CD14-positive monocyte (primary cell): ENCODE data around the gene ZBTB22. TPM values are rescaled to one million over a fixed set of nuclear protein-coding genes. Genes with fewer than 3 reads are reported as not detected.

Experiments
- DNase-seq, 3 donors: peaks; one replicate each; pipeline ENCODE4 v3.0.0-alpha.2; 2011 to 2022
- H2AFZ ChIP-seq: 2 replicates; pipeline ENCODE4 v1.6.0; 2012; ENCODE audit warnings: mild to moderate bottlenecking, low read depth, low read length, inconsistent platforms; ENCODE audit not compliant: insufficient read depth, poor library complexity, severe bottlenecking
- H3K27ac ChIP-seq, 2 donors: 1 replicate in 1 of 2; 2 replicates in 1 of 2; pipeline ENCODE4 v1.5.1; 2012 to 2013; ENCODE audit warnings: low read length in 2 of 2, control low read depth in 1 of 2, inconsistent platforms in 1 of 2, low read depth in 1 of 2, mild to moderate bottlenecking in 1 of 2
- H3K27me3 ChIP-seq, 2 donors: one replicate each; pipeline versions ENCODE4 v1.6.0 to v1.6.1; 2011 to 2013; ENCODE audit warnings: low read length in 2 of 2; ENCODE audit not compliant: control insufficient read depth in 2 of 2, insufficient read depth in 2 of 2
- H3K36me3 ChIP-seq, 2 donors: replicated peaks in 1 of 2; 1 replicate in 1 of 2; 2 replicates in 1 of 2; pipeline versions ENCODE4 v1.5.1 to v1.6.1; 2012 to 2013; ENCODE audit warnings: low read length in 2 of 2, control low read depth in 1 of 2, inconsistent platforms in 1 of 2, mild to moderate bottlenecking in 1 of 2; ENCODE audit not compliant: insufficient read depth in 2 of 2, control insufficient read depth in 1 of 2
- H3K4me1 ChIP-seq, 2 donors: 1 replicate in 1 of 2; 2 replicates in 1 of 2; pipeline versions ENCODE4 v1.5.1 to v1.6.1; 2012 to 2013; ENCODE audit warnings: low read length in 2 of 2, control low read depth in 1 of 2, inconsistent platforms in 1 of 2, mild to moderate bottlenecking in 1 of 2, moderate library complexity in 1 of 2; ENCODE audit not compliant: insufficient read depth in 2 of 2, control insufficient read depth in 1 of 2
- H3K4me2 ChIP-seq: replicated peaks from 2 replicates; pipeline ENCODE3; 2012; ENCODE audit warnings: low read length, moderate library complexity, mild to moderate bottlenecking; ENCODE audit not compliant: poor library complexity, severe bottlenecking; ENCODE audit errors: extremely low read depth
- H3K4me3 ChIP-seq, 3 experiments: fragments of 200-600 bp in 1 of 3; sonication (generic) in 1 of 3; replicated peaks in 1 of 3; 1 replicate in 2 of 3; 2 replicates in 1 of 3; pipeline ENCODE4 v1.5.1; 2011 to 2013; ENCODE audit warnings: low read length in 3 of 3, mild to moderate bottlenecking in 3 of 3, control low read depth in 2 of 3, low read depth in 2 of 3, inconsistent platforms in 1 of 3, moderate library complexity in 1 of 3
- H3K79me2 ChIP-seq: 2 replicates; pipeline ENCODE4 v1.6.0; 2012; ENCODE audit warnings: mild to moderate bottlenecking, control low read depth, inconsistent platforms, low read length, moderate library complexity; ENCODE audit not compliant: insufficient read depth
- H3K9ac ChIP-seq: 2 replicates; pipeline ENCODE4 v1.6.0; 2017; ENCODE audit warnings: low read length, mild to moderate bottlenecking; ENCODE audit not compliant: insufficient read depth, poor library complexity, severe bottlenecking
- H3K9me3 ChIP-seq, 2 donors: replicated peaks in 1 of 2; 1 replicate in 1 of 2; 2 replicates in 1 of 2; pipeline versions ENCODE4 v1.5.1 to v1.6.1; 2012 to 2013; ENCODE audit warnings: low read length in 2 of 2, control low read depth in 1 of 2; ENCODE audit not compliant: control insufficient read depth in 1 of 2, insufficient read depth in 1 of 2
- H4K20me1 ChIP-seq: 2 replicates; pipeline ENCODE4 v1.6.0; 2012; ENCODE audit warnings: mild to moderate bottlenecking, low read length, control low read depth, moderate library complexity; ENCODE audit not compliant: insufficient read depth
- H3K27ac Mint-ChIP-seq, 7 donors: one replicate each; pipeline ENCODE4 v1.8.0; 2020; ENCODE audit warnings: mild to moderate bottlenecking in 7 of 7, mixed read lengths in 7 of 7, moderate library complexity in 6 of 7, inconsistent platforms in 2 of 7
- H3K27me3 Mint-ChIP-seq, 3 donors: one replicate each; pipeline ENCODE4 v1.8.0; 2021 to 2022; ENCODE audit warnings: low read depth in 3 of 3, mild to moderate bottlenecking in 3 of 3, mixed read lengths in 3 of 3, moderate library complexity in 3 of 3, inconsistent platforms in 1 of 3
- H3K36me3 Mint-ChIP-seq, 2 donors: one replicate each; pipeline ENCODE4 v1.8.0; 2020; ENCODE audit warnings: mixed read lengths in 2 of 2, inconsistent platforms in 1 of 2, mild to moderate bottlenecking in 1 of 2
- H3K4me1 Mint-ChIP-seq: one replicate; pipeline ENCODE4 v1.8.0; 2020; ENCODE audit warnings: mild to moderate bottlenecking, mixed read lengths
- H3K4me3 Mint-ChIP-seq, 2 donors: one replicate each; pipeline ENCODE4 v1.8.0; 2020; ENCODE audit warnings: mild to moderate bottlenecking in 2 of 2, mixed read lengths in 2 of 2, moderate library complexity in 1 of 2
- H3K9me3 Mint-ChIP-seq, 7 donors: one replicate each; pipeline ENCODE4 v1.8.0; 2020 to 2022; ENCODE audit warnings: mixed read lengths in 7 of 7, mild to moderate bottlenecking in 6 of 7, moderate library complexity in 6 of 7, inconsistent platforms in 2 of 7
- CTCF ChIP-seq: fragments of 200-600 bp; IDR thresholded peaks from one replicate; pipeline ENCODE4 v1.8.0; 2022; ENCODE audit warnings: antibody characterized with exemption, mild to moderate bottlenecking
- WGBS: methylation state at CpG from one replicate; pipeline ENCODE4 v1.1.5; 2013; ENCODE audit warnings: missing lambda C conversion rate; ENCODE audit not compliant: insufficient coverage; 5-methylcytosine and 5-hydroxymethylcytosine counted together
- intact Hi-C, 2 donors: fragments of 100-400 bp; cut with micrococcal nuclease; formaldehyde crosslinking; loops; one replicate each; pipeline versions ENCODE4 v1.15.0 to v1.15.1; 2023
- polyA plus RNA-seq, 3 donors: library from polyadenylated mRNA; depleted of rRNA in 1 of 3; unstranded in 2 of 3; stranded (reverse) in 1 of 3; fragments of 300-500 nt in 2 of 3; fragments of >200 nt in 1 of 3; fragmentation: Illumina TruSeq in 2 of 3; gene quantifications; 1 replicate in 2 of 3; 2 replicates in 1 of 3; pipeline ENCODE4 v1.2.3, GENCODE V29; 2012 to 2021

ZBTB22 gene
- polyA plus RNA-seq, 3 donors = 12.2 to 16.5 (median 16.1) TPM

DNA sequence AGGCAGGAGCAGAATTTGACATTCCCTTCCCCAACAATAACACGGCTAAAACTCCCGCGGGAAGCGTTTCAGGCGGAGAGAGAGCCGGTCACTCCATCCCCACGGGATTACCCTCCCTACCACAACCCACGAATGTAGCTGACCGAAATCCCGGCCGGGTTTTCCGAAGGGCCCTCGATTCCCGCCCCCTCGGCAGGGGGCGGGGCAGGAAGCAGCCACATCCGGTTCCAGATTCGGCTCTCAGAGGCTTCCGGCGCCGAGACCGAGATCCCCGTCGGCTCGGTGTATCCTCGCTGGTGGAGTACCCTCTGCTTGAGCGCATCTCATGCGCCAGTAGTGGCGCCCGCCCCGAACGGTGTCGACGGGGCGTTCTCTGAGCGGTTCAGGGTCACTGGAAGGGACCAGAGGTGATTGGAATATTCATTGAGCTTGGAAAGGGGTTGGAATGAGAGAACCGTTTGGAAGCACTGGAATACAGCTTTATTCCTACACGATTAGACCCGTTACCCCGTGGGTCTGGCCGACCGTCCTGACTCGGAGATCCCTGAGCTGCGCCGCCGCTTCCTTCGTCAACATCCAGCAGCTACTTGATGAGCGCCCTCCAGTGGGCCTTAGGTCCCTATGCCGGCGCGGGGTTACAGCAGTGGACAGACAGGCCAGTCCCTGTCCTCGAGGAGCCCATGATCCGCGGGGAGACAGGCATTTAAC, 18.2 kb downstream of the ZBTB22 start:
- 0% methylated on average over 46 of the region's 54 CpGs for WGBS

More for the DNA sequence above, 18.2 kb downstream of the ZBTB22 start:
- Histone ChIP-seq H2AFZ (peak overlapping the region; percentile 53), H3K79me2 (peaks cover 88% of the 10 kb centered on the region), H3K4me1 (peaks cover 34 to 36% of the 10 kb centered on the region in 2 donors), H4K20me1 (peaks cover 75% of the 10 kb centered on the region), H3K27ac (peak overlapping the region; percentile 94 to 98), H3K27me3 (no peaks in the 10 kb centered on the region), H3K36me3 (peaks cover 39 to 62% of the 10 kb centered on the region in 2 donors), H3K9me3 (no peaks in the 10 kb centered on the region), H3K4me2 (peak overlapping the region; percentile 99), H3K9ac (peak overlapping the region; percentile 78), H3K4me3 (peak overlapping the region; percentile 75 to 95 (median 83))
- peak; percentile 85 to 88 (median 87) for DNase-seq
- Mint-ChIP-seq H3K27me3 (peaks cover 0 to 3% (median 0%) of the 10 kb centered on the region in 3 donors), H3K9me3 (peaks cover 0 to 7% (median 0%) of the 10 kb centered on the region in 7 donors), H3K4me3 (peak overlapping the region; percentile 100), H3K36me3 (peaks cover 40 to 61% of the 10 kb centered on the region in 2 donors), H3K27ac (peak overlapping the region; percentile 98 to 100 (median 100)), H3K4me1 (peaks cover 46% of the 10 kb centered on the region)
- intact Hi-C loops = loop anchor here (2.0 to 10.0 kb wide), 3 partner anchors 95 to 99 kb away; partner anchors contain the start of genes RXRB (in 2 of the 2), SLC39A7 (in 2 of the 2), HSD17B8 (in 1 of the 2) and KIFC1 (in 1 of the 2)
- TF ChIP-seq CTCF = peak; percentile 87
